Body of pancreas (tissue), 4 donors: ENCODE results near the gene MED12L. TPM values are rescaled to one million over a fixed set of nuclear protein-coding genes. Genes with fewer than 3 reads are reported as not detected.

Experiments used
- ATAC-seq: fragments of 150-250 bp; one replicate; pipeline ENCODE4 v1.9.1; 2016
- DNase-seq, 4 donors: peaks; one replicate each; pipeline ENCODE4 v3.0.0-alpha.2; 2019
- H3K27ac ChIP-seq, 4 donors: fragments of 200-600 bp; sonication (generic); 1 replicate in 3 of 4; 2 replicates in 1 of 4; pipeline versions ENCODE4 v1.5.1 to v1.6.1; 2016 to 2019; ENCODE audit warnings: mild to moderate bottlenecking in 1 of 4, mixed read lengths in 1 of 4, moderate library complexity in 1 of 4
- H3K27me3 ChIP-seq, 2 donors: fragments of 200-600 bp; sonication (generic); one replicate each; pipeline ENCODE4 v1.6.0; 2016; ENCODE audit warnings: mild to moderate bottlenecking in 1 of 2
- H3K36me3 ChIP-seq, 2 donors: fragments of 200-600 bp; sonication (generic); replicated peaks in 1 of 2; 2 replicates each; pipeline ENCODE4 v1.5.1; 2016; ENCODE audit warnings: low read depth in 2 of 2; ENCODE audit not compliant: insufficient read depth in 1 of 2
- H3K4me1 ChIP-seq: fragments of 200-600 bp; sonication (generic); one replicate; pipeline ENCODE4 v1.6.0; 2016
- H3K4me3 ChIP-seq, 2 donors: fragments of 200-600 bp; sonication (generic); 1 replicate in 1 of 2; 2 replicates in 1 of 2; pipeline ENCODE4 v1.5.1; 2016 to 2019
- H3K9me3 ChIP-seq, 3 donors: fragments of 200-600 bp; sonication (generic); 1 replicate in 2 of 3; 2 replicates in 1 of 3; pipeline ENCODE4 v1.5.1; 2016
- POLR2A ChIP-seq, 3 donors: fragments of 450-650 bp; IDR thresholded peaks; one replicate each; pipeline ENCODE4 v1.6.1; 2016; ENCODE audit warnings: antibody characterized with exemption in 3 of 3, mild to moderate bottlenecking in 2 of 3
- WGBS, 2 donors: methylation state at CpG; one replicate each; pipeline ENCODE4 v1.1.5; 2017; 5-methylcytosine and 5-hydroxymethylcytosine counted together
- intact Hi-C: fragments of 100-400 bp; cut with DNase I; formaldehyde crosslinking; loops from one replicate; pipeline ENCODE4 v1.15.1; 2023
- total RNA-seq, 2 donors: library from RNA; depleted of rRNA; stranded (reverse); fragments of >200 nt; gene quantifications; one replicate each; pipeline ENCODE4 v1.1.0, GENCODE V29; 2016
- TF ChIP-seq, protein P1 (sequence below), 7 experiments: fragments of 450-650 bp in 4 of 7; fragments of 200-600 bp in 3 of 7; sonication (generic) in 3 of 7; IDR thresholded peaks; one replicate each; pipeline ENCODE4 v1.5.1; 2016 to 2019; ENCODE audit warnings: antibody characterized with exemption in 7 of 7

MED12L gene
- total RNA-seq, 2 donors from 2014 or later, result 0.33 to 0.78 TPM

DNA sequence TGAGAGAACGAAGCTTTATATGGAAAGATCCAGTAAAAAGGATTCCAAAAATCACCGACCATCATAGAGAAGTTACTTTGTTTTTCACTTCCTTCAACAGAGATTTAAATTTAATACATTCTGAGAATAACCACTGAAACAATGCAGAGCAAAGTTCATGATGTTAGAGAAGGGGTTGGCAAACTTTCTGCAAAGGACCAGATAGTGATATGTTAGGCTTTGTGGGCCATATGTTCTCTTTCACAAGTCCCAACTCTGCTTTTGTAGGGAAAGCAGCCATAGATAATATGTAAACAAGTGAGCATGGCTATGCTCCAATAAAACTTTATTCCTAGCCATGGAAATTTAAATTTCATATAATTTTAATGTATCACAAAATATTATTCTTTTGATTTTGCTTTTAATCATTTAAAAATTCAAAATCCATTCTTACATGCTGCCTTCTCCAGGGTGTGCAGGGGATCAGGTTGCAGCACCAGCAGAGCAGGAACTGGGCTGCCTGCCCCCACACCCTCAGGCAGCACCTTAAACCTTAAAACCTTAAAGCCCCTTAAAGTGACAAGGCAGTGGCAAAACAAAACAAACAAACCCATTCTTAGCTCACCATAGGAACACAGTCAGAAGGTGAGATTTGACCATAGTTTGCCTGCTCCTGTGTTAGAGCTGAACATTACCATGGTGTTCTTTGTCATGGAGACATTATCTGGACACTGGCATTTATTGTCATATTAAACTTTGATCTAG, 392.3 kb downstream of the MED12L start:
- DNase-seq, result no peak
- Histone ChIP-seq H3K9me3 (no peaks in the 10 kb centered on the region), H3K27ac (no peak overlapping the region), H3K27me3 (no peaks in the 10 kb centered on the region), H3K4me1 (peaks cover 3% of the 10 kb centered on the region), H3K4me3 (no peak overlapping the region), H3K36me3 (no peaks in the 10 kb centered on the region)
- ATAC-seq, result no peak
- intact Hi-C loops, result no loop called here
- WGBS, 2 donors, result 78 to 88% methylated on average over 2 of the region's 2 CpGs
- TF ChIP-seq POLR2A (IDR thresholded peaks at IDR 0.05), result no peak
- TF ChIP-seq, protein P1, sequence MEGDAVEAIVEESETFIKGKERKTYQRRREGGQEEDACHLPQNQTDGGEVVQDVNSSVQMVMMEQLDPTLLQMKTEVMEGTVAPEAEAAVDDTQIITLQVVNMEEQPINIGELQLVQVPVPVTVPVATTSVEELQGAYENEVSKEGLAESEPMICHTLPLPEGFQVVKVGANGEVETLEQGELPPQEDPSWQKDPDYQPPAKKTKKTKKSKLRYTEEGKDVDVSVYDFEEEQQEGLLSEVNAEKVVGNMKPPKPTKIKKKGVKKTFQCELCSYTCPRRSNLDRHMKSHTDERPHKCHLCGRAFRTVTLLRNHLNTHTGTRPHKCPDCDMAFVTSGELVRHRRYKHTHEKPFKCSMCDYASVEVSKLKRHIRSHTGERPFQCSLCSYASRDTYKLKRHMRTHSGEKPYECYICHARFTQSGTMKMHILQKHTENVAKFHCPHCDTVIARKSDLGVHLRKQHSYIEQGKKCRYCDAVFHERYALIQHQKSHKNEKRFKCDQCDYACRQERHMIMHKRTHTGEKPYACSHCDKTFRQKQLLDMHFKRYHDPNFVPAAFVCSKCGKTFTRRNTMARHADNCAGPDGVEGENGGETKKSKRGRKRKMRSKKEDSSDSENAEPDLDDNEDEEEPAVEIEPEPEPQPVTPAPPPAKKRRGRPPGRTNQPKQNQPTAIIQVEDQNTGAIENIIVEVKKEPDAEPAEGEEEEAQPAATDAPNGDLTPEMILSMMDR (IDR thresholded peaks at IDR 0.05), result no peak

DNA sequence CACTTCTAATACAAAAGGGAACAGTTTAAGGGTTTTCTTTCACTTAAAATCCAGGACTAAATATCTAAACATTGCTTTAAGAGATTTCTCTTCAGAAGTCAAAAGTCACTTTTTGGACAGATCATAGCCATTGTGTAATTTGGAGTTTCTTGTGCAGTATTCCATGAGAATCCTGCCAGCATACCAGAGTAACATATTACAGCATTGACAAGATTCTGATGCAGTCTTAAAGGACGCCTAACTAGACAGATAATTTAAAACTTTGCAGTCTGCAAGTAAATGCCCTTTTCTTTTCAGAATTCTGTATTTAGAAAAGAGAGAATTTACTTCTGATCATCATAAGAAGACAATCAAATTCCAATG, 392.9 kb downstream of the MED12L start:
- no peak for TF ChIP-seq POLR2A (IDR thresholded peaks at IDR 0.05)
- TF ChIP-seq, protein P1 (IDR thresholded peaks at IDR 0.05), result no peak
- no peak overlapping the region for H3K27ac ChIP-seq
- H3K36me3 ChIP-seq, result no peaks in the 10 kb centered on the region
- ATAC-seq, result no peak
- WGBS, 2 donors, result 44 to 59% methylated on average over 1 of the region's 1 CpG
- no peaks in the 10 kb centered on the region for H3K9me3 ChIP-seq
- H3K4me3 ChIP-seq, result no peak overlapping the region
- DNase-seq, result no peak
- intact Hi-C loops, result no loop called here
- H3K4me1 ChIP-seq, result peaks cover 3% of the 10 kb centered on the region
- no peaks in the 10 kb centered on the region for H3K27me3 ChIP-seq

DNA sequence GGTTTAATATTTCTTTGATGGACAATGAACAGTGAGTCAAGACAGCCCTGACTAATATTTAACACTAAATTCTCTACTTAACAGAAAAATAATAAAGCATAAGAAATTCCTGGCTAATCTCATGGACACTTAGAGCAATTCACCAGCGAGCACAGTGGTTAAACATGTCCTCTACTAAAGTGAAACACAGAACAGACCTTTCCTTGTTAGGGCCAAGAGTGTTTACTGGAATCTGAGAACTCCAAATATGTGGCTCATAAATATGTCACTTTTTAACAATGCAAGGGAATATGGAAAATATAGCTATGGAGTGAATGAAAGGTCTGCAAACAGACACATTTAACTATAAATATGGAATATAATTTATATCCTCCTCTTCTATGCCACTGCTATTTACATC, 394.0 kb downstream of the MED12L start:
- Histone ChIP-seq H3K4me1 (peaks cover 3% of the 10 kb centered on the region), H3K27ac (no peak overlapping the region), H3K36me3 (no peaks in the 10 kb centered on the region), H3K27me3 (no peaks in the 10 kb centered on the region), H3K4me3 (no peak overlapping the region), H3K9me3 (no peaks in the 10 kb centered on the region)
- intact Hi-C loops, result no loop called here
- WGBS, 2 donors, result 0 to 19% methylated on average over 1 of the region's 1 CpG
- no peak for DNase-seq
- TF ChIP-seq, protein P1 (IDR thresholded peaks at IDR 0.05), result no peak
- TF ChIP-seq POLR2A (IDR thresholded peaks at IDR 0.05), result no peak
- ATAC-seq, result no peak

DNA sequence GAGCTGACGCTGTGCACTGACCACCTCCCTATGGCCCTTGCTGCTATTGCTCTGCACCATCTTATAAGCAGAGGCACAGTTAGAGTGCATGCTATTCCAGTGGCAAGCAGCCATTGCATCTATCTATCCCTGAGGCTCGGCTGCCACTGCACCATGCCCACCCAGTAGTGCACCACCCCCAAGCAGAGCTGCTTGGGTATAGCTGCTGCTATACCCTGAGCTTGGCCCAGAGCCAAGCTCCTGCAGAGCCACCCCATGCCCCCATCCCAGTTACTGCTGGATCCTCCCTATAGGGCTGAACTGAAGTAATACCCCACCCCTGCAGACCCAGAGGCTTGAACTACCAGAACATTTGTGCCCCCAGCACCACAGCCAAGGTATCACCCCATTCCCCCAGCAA, 395.0 kb downstream of the MED12L start:
- Histone ChIP-seq H3K9me3 (no peaks in the 10 kb centered on the region), H3K27ac (no peak overlapping the region), H3K27me3 (no peaks in the 10 kb centered on the region), H3K4me1 (peaks cover 3% of the 10 kb centered on the region), H3K36me3 (no peaks in the 10 kb centered on the region), H3K4me3 (no peak overlapping the region)
- WGBS, 2 donors, result 78 to 100% methylated on average over 1 to 2 of the region's 2 CpGs
- DNase-seq (no peak), ATAC-seq (no peak)
- intact Hi-C loops, result no loop called here
- TF ChIP-seq POLR2A (IDR thresholded peaks at IDR 0.05), result no peak
- TF ChIP-seq, protein P1 (IDR thresholded peaks at IDR 0.05), result no peak

DNA sequence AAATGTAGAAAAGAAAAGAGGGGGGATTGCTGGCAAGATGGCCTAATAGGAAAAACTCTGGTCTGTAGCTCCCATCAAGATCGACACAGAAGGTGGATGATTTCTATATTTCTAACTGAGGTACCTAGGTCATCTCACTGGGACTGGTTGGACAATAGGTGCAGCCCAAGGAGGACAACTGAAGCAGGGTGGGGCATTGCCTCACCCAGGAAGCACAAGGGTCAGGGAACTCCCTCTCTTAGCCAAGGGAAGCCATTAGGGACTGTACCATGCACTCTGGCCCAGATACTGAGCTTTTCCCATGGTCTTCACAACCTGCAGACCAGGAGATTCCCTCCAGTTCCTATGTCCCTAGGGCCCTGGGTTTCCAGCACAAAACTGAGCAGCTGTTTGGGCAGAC, 398.0 kb downstream of the MED12L start:
- H3K27me3 ChIP-seq, result no peaks in the 10 kb centered on the region
- no peak for TF ChIP-seq POLR2A (IDR thresholded peaks at IDR 0.05)
- TF ChIP-seq, protein P1 (IDR thresholded peaks at IDR 0.05), result no peak
- ATAC-seq, result no peak
- no peak overlapping the region for H3K27ac ChIP-seq
- no peak overlapping the region for H3K4me3 ChIP-seq
- no peaks in the 10 kb centered on the region for H3K9me3 ChIP-seq
- intact Hi-C loops, result no loop called here
- H3K36me3 ChIP-seq, result no peaks in the 10 kb centered on the region
- DNase-seq, result no peak
- H3K4me1 ChIP-seq, result no peaks in the 10 kb centered on the region
- 82 to 90% methylated on average over 1 of the region's 1 CpG for WGBS, 2 donors
